Gastroesophageal sphincter (tissue), 3 donors: ENCODE data around the gene SLC44A3.

ENCODE experiments used
- CTCF ChIP-seq, 4 experiments: fragments of 200-600 bp in 2 of 4; fragments of 450-650 bp in 2 of 4; sonication (generic) in 1 of 4; IDR thresholded peaks; one replicate each; pipeline ENCODE4 v1.5.1; 2017 to 2019; ENCODE audit warnings: antibody characterized with exemption in 4 of 4, mild to moderate bottlenecking in 2 of 4, moderate library complexity in 2 of 4
- POLR2AphosphoS5 ChIP-seq: sonication (generic); formaldehyde crosslinking; IDR thresholded peaks from one replicate; pipeline ENCODE4 v1.6.1; 2017; ENCODE audit warnings: antibody characterized with exemption

DNA sequence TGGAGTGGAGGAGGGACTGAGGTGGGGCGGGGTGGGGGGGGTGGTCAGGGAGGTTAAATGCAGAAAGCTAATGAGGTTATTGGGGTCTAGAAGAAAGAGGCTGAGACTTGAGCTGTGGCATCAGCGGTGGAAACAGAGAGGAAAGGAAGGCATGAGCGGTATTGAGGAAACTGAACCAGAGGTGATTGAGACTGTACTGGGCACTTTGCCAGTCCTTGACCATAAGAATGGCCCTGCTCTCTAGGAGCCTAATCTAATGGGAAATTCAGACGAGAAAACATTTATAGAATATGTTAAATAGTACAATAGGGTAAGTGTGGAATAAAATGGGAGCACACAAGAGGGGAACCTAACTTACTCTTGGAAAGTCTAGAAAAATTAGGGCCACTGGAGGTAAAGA is 23.7 kb downstream of the SLC44A3 start:
- TF ChIP-seq CTCF (IDR thresholded peaks at IDR 0.05) (no peak), POLR2AphosphoS5 (no peak)
